ENCODE measurements around the gene ARSA.

DNA sequence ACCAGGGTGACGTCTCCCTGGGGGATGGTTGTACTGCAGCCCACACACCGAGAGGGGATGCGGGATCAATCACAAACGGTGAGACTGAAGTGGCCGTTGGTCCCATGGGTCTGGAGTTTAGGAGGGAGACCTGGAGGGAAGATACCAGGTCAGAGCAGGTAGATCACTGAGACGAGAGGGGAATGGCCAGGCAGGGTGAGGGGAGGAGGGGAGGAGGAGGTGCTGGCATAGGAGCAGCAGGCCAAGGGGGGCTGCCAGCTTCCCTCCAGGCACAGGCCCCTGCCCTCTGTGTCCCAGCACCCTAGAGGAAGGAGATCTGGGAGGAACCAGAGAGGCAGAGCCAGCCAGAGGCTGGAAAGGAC lies 20.3 kb downstream of the ARSA start:
- TF ChIP-seq, protein P1, sequence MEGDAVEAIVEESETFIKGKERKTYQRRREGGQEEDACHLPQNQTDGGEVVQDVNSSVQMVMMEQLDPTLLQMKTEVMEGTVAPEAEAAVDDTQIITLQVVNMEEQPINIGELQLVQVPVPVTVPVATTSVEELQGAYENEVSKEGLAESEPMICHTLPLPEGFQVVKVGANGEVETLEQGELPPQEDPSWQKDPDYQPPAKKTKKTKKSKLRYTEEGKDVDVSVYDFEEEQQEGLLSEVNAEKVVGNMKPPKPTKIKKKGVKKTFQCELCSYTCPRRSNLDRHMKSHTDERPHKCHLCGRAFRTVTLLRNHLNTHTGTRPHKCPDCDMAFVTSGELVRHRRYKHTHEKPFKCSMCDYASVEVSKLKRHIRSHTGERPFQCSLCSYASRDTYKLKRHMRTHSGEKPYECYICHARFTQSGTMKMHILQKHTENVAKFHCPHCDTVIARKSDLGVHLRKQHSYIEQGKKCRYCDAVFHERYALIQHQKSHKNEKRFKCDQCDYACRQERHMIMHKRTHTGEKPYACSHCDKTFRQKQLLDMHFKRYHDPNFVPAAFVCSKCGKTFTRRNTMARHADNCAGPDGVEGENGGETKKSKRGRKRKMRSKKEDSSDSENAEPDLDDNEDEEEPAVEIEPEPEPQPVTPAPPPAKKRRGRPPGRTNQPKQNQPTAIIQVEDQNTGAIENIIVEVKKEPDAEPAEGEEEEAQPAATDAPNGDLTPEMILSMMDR (tag by site-specific recombination; IDR thresholded peaks at IDR 0.05) = no peak
- no peak for TF ChIP-seq MZF1 (tag by site-specific recombination; IDR thresholded peaks at IDR 0.05; ENCODE audit: borderline replicate concordance)
- TF ChIP-seq ZNF76 (tag by site-specific recombination; IDR thresholded peaks at IDR 0.05; ENCODE audit: borderline replicate concordance, low read depth) = no peak
- no peak for TF ChIP-seq ZNF24 (tag by site-specific recombination; IDR thresholded peaks at IDR 0.05)
- no peak for TF ChIP-seq SCRT2 (tag by site-specific recombination; IDR thresholded peaks at IDR 0.05)
- TF ChIP-seq ZNF561 (tag by site-specific recombination; IDR thresholded peaks at IDR 0.05; ENCODE audit: borderline replicate concordance) = no peak
